Measurements from ENCODE around the gene CCDC88B. TPM values are rescaled to one million over a fixed set of nuclear protein-coding genes. Genes with fewer than 3 reads are reported as not detected.

CCDC88B gene
- total RNA-seq, 1 experiment from 2014 or later: 3.6 TPM

DNA sequence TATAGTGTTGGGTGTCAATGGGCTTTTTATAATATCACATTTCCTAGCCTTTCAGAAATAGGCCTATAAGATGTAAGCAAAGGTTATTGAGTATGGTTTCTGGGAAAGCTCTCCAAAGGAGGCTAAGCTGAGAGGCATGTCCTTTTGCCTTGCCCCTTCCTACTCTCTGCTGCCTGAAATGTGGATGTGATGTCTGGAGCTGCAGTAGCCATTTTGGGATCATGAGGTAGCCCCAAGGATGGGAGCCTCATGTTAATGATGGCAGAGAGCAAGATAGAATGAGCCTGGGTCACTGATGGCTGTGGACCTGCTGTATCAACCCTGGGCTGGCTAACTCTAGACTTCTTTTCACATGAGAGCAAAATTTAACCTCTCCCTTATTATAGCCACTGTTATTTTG lies 47.9 kb downstream of the CCDC88B start:
- Histone ChIP-seq H3K27me3 (replicated peaks; ENCODE audit: control insufficient read depth, insufficient read depth, low read length) (no peaks in the 10 kb centered on the region), H3K4me3 (ENCODE audit: low read depth, low read length) (no peak overlapping the region), H3K4me1 (peaks cover 49% of the 10 kb centered on the region), H3K36me3 (ENCODE audit: control insufficient read depth, insufficient read depth, low read length) (no peaks in the 10 kb centered on the region; the same call in 1 of the 2 replicates), H3K9me3 (no peaks in the 10 kb centered on the region)
- peak overlapping the region; percentile 47 for H3K27ac Mint-ChIP-seq (ENCODE audit: unreplicated experiment)
- ChIA-PET CTCF (interaction anchor here (0.7 kb wide), 1 partner anchor 61 kb away, joined by 3 read pairs; no protein-coding TSS in a partner anchor), POLR2A (no interaction called here)
- no TSS peak for BruUV-seq (replicated peaks)
- no peak for DNase-seq
- peaks cover 13% of the 10 kb centered on the region for H3K9me3 Mint-ChIP-seq (ENCODE audit: unreplicated experiment)
- H3K27me3 Mint-ChIP-seq (ENCODE audit: insufficient read depth, unreplicated experiment): no peaks in the 10 kb centered on the region
- H3K4me1 Mint-ChIP-seq (ENCODE audit: low read depth, unreplicated experiment): peaks cover 31% of the 10 kb centered on the region
- intact Hi-C loops (cut with micrococcal nuclease; ENCODE audit: unreplicated experiment): loop anchor here (2.0 to 5.0 kb wide), 2 partner anchors 61 to 264 kb away; no protein-coding TSS in a partner anchor
- TF ChIP-seq, protein P1, sequence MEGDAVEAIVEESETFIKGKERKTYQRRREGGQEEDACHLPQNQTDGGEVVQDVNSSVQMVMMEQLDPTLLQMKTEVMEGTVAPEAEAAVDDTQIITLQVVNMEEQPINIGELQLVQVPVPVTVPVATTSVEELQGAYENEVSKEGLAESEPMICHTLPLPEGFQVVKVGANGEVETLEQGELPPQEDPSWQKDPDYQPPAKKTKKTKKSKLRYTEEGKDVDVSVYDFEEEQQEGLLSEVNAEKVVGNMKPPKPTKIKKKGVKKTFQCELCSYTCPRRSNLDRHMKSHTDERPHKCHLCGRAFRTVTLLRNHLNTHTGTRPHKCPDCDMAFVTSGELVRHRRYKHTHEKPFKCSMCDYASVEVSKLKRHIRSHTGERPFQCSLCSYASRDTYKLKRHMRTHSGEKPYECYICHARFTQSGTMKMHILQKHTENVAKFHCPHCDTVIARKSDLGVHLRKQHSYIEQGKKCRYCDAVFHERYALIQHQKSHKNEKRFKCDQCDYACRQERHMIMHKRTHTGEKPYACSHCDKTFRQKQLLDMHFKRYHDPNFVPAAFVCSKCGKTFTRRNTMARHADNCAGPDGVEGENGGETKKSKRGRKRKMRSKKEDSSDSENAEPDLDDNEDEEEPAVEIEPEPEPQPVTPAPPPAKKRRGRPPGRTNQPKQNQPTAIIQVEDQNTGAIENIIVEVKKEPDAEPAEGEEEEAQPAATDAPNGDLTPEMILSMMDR (IDR thresholded peaks at IDR 0.05; ENCODE audit: insufficient read depth in 1 of 2, low read depth in 1 of 2, low read length in 1 of 2, severe bottlenecking in 1 of 2, unreplicated experiment in 1 of 2): no peak
- no peaks in the 10 kb centered on the region for H3K36me3 Mint-ChIP-seq (ENCODE audit: insufficient read depth, unreplicated experiment)
- no peak overlapping the region for H3K4me3 Mint-ChIP-seq (ENCODE audit: unreplicated experiment)

GRCh38 chr11:64388894-64389293 lies 48.9 kb downstream of the CCDC88B start:
- peaks cover 29% of the 10 kb centered on the region for H3K4me1 Mint-ChIP-seq (ENCODE audit: low read depth, unreplicated experiment)
- Histone ChIP-seq H3K4me3 (ENCODE audit: low read depth, low read length) (no peak overlapping the region), H3K27me3 (replicated peaks; ENCODE audit: control insufficient read depth, insufficient read depth, low read length) (no peaks in the 10 kb centered on the region), H3K9me3 (no peaks in the 10 kb centered on the region), H3K4me1 (peaks cover 42% of the 10 kb centered on the region), H3K36me3 (ENCODE audit: control insufficient read depth, insufficient read depth, low read length) (no peaks in the 10 kb centered on the region; the same call in 1 of the 2 replicates)
- H3K4me3 Mint-ChIP-seq (ENCODE audit: unreplicated experiment): no peak overlapping the region
- H3K9me3 Mint-ChIP-seq (ENCODE audit: unreplicated experiment): peaks cover 13% of the 10 kb centered on the region
- DNase-seq: no peak
- intact Hi-C loops (cut with micrococcal nuclease; ENCODE audit: unreplicated experiment): loop anchor here (5.0 kb wide), 1 partner anchor 263 kb away; no protein-coding TSS in a partner anchor
- POLR2A ChIA-PET: no interaction called here
- no peaks in the 10 kb centered on the region for H3K27me3 Mint-ChIP-seq (ENCODE audit: insufficient read depth, unreplicated experiment)
- CTCF ChIA-PET: interaction anchor here (0.6 kb wide), 1 partner anchor 1910 kb away, joined by 3 read pairs; no protein-coding TSS in a partner anchor
- no peaks in the 10 kb centered on the region for H3K36me3 Mint-ChIP-seq (ENCODE audit: insufficient read depth, unreplicated experiment)
- no TSS peak for BruUV-seq (replicated peaks)
- H3K27ac Mint-ChIP-seq (ENCODE audit: unreplicated experiment): peak overlapping the region; percentile 47
- TF ChIP-seq, protein P1 (IDR thresholded peaks at IDR 0.05; ENCODE audit: insufficient read depth in 1 of 2, low read depth in 1 of 2, low read length in 1 of 2, severe bottlenecking in 1 of 2, unreplicated experiment in 1 of 2): no peak

GRCh38 chr11:64389851-64390250 lies 49.8 kb downstream of the CCDC88B start:
- Mint-ChIP-seq H3K27ac (ENCODE audit: unreplicated experiment) (no peak overlapping the region), H3K9me3 (ENCODE audit: unreplicated experiment) (peaks cover 13% of the 10 kb centered on the region), H3K4me1 (ENCODE audit: low read depth, unreplicated experiment) (peaks cover 29% of the 10 kb centered on the region), H3K36me3 (ENCODE audit: insufficient read depth, unreplicated experiment) (no peaks in the 10 kb centered on the region), H3K4me3 (ENCODE audit: unreplicated experiment) (no peak overlapping the region), H3K27me3 (ENCODE audit: insufficient read depth, unreplicated experiment) (no peaks in the 10 kb centered on the region)
- no peak for DNase-seq
- Histone ChIP-seq H3K4me3 (ENCODE audit: low read depth, low read length) (no peak overlapping the region), H3K27me3 (replicated peaks; ENCODE audit: control insufficient read depth, insufficient read depth, low read length) (no peaks in the 10 kb centered on the region), H3K9me3 (no peaks in the 10 kb centered on the region), H3K36me3 (ENCODE audit: control insufficient read depth, insufficient read depth, low read length) (no peaks in the 10 kb centered on the region), H3K4me1 (peaks cover 36% of the 10 kb centered on the region)
- BruUV-seq (replicated peaks): no TSS peak
- ChIA-PET POLR2A (no interaction called here), CTCF (no interaction called here)
- TF ChIP-seq, protein P1 (IDR thresholded peaks at IDR 0.05; ENCODE audit: insufficient read depth in 1 of 2, low read depth in 1 of 2, low read length in 1 of 2, severe bottlenecking in 1 of 2, unreplicated experiment in 1 of 2): no peak
- intact Hi-C loops (cut with micrococcal nuclease; ENCODE audit: unreplicated experiment): loop anchor here (5.0 kb wide), 1 partner anchor 262 kb away; no protein-coding TSS in a partner anchor

All from Caco-2 (cell line).